HG03442 (cell line): ENCODE measurements around the gene FAM184A.
"Not testable (repeated sequence)": the region's sequence is repeated elsewhere in the genome, so short reads cannot be mapped to it uniquely, and the experiment has no call there.

ENCODE experiments used
- ATAC-seq: cut with Tn5 transposase; IDR thresholded peaks from one replicate; pipeline ENCODE4 v1.9.1; 2021; ENCODE audit warnings: mild to moderate bottlenecking, moderate library complexity; ENCODE audit not compliant: unreplicated experiment

FAM184A gene

GRCh38 chr6:119020597-119021561, 57.6 kb downstream of the FAM184A start:
- ATAC-seq: no peak

- not testable (repeated sequence) for ATAC-seq
Observed at GRCh38 chr6:119015165-119015564, 63.3 kb downstream of the FAM184A start.

- no peak for ATAC-seq
Observed at GRCh38 chr6:119012521-119012920, 65.9 kb downstream of the FAM184A start.

- ATAC-seq: not testable (repeated sequence)
Observed at GRCh38 chr6:119009266-119009665, 69.2 kb downstream of the FAM184A start.

- no peak for ATAC-seq
Observed at GRCh38 chr6:119006974-119007373, 71.5 kb downstream of the FAM184A start.

GRCh38 chr6:119002069-119002468, 76.4 kb downstream of the FAM184A start:
- no peak for ATAC-seq

- no peak for ATAC-seq
Observed at GRCh38 chr6:118999494-119000040, 78.9 kb downstream of the FAM184A start.

- not testable (repeated sequence) for ATAC-seq
Observed at GRCh38 chr6:118997426-118997825, 81.0 kb downstream of the FAM184A start.

- ATAC-seq: no peak
Observed at GRCh38 chr6:118996289-118996820, 82.1 kb downstream of the FAM184A start.

- no peak for ATAC-seq
Observed at GRCh38 chr6:118993803-118994251, 84.6 kb downstream of the FAM184A start.

GRCh38 chr6:118993358-118993757, 85.1 kb downstream of the FAM184A start:
- ATAC-seq: no peak

- ATAC-seq: no peak
Observed at GRCh38 chr6:118992186-118992795, 86.2 kb downstream of the FAM184A start.

- no peak for ATAC-seq
Observed at GRCh38 chr6:118986312-118986711, 92.2 kb downstream of the FAM184A start.

GRCh38 chr6:118985123-118985830, 93.2 kb downstream of the FAM184A start:
- ATAC-seq: no peak

GRCh38 chr6:118984342-118984741, 94.1 kb downstream of the FAM184A start:
- ATAC-seq: no peak

GRCh38 chr6:118982575-118982911, 95.9 kb downstream of the FAM184A start:
- ATAC-seq: no peak

- ATAC-seq: no peak
Observed at GRCh38 chr6:118981884-118982574, 96.4 kb downstream of the FAM184A start.

GRCh38 chr6:118980063-118980462, 98.4 kb downstream of the FAM184A start:
- ATAC-seq: no peak

GRCh38 chr6:118974790-118975189, 103.7 kb downstream of the FAM184A start:
- no peak for ATAC-seq

- ATAC-seq: no peak
Observed at GRCh38 chr6:118971682-118972081, 106.8 kb downstream of the FAM184A start.
